B cell (primary cell): ENCODE measurements around the gene GNGT1. TPM values are rescaled to one million over a fixed set of nuclear protein-coding genes. Genes with fewer than 3 reads are reported as not detected.

ENCODE experiments used
- ATAC-seq: fragments of 200-7000 bp; cut with Tn5 transposase; one replicate; pipeline ENCODE4 v1.10.0; 2021; ENCODE audit warnings: low read depth, mild to moderate bottlenecking, moderate number of reproducible peaks, moderate library complexity
- CTCF ChIA-PET: fragments of 350-600 bp; sonication (Branson Sonifier 250); formaldehyde crosslinking; loops from one replicate; lab custom pipeline; 2021; ENCODE audit warnings: antibody characterized with exemption, inconsistent platforms; lab: Charles Lee
- POLR2A ChIA-PET: fragments of 350-600 bp; sonication (Branson Sonifier 250); formaldehyde crosslinking; loops from one replicate; lab custom pipeline; 2021; ENCODE audit warnings: antibody characterized with exemption; lab: Charles Lee
- DNase-seq: peaks from one replicate; pipeline ENCODE4 v3.0.0; 2013
- H2AFZ ChIP-seq: 2 replicates; pipeline ENCODE4 v1.6.1; 2012; ENCODE audit warnings: mild to moderate bottlenecking, low read depth, low read length; ENCODE audit not compliant: insufficient read depth, poor library complexity, severe bottlenecking
- H3K27ac ChIP-seq, 2 donors: 1 replicate in 1 of 2; 2 replicates in 1 of 2; pipeline ENCODE4 v1.5.1; 2012 to 2013; ENCODE audit warnings: low read length in 2 of 2, mild to moderate bottlenecking in 2 of 2, moderate library complexity in 1 of 2
- H3K27me3 ChIP-seq, 4 experiments: fragments of 200-600 bp in 1 of 4; sonication (generic) in 1 of 4; replicated peaks in 1 of 4; 1 replicate in 2 of 4; 2 replicates in 2 of 4; pipeline versions ENCODE4 v1.6.1 to v1.7.0; 2013 to 2016; ENCODE audit warnings: low read length in 3 of 4, mild to moderate bottlenecking in 2 of 4, mixed read lengths in 1 of 4, moderate library complexity in 1 of 4; ENCODE audit not compliant: insufficient read depth in 4 of 4, control insufficient read depth in 3 of 4; ENCODE audit errors: control extremely low read depth in 1 of 4
- H3K36me3 ChIP-seq, 2 experiments: replicated peaks in 1 of 2; 1 replicate in 1 of 2; 2 replicates in 1 of 2; pipeline versions ENCODE4 v1.6.1 to v1.7.1; 2013; ENCODE audit warnings: low read length in 1 of 2; ENCODE audit not compliant: insufficient read depth in 2 of 2, control insufficient read depth in 1 of 2; ENCODE audit errors: control extremely low read depth in 1 of 2, extremely low read depth in 1 of 2
- H3K4me1 ChIP-seq, 2 donors: fragments of 200-600 bp in 1 of 2; sonication (generic) in 1 of 2; 1 replicate in 1 of 2; 2 replicates in 1 of 2; pipeline versions ENCODE4 v1.5.1 to v1.6.1; 2013 to 2017; ENCODE audit warnings: low read length in 2 of 2; ENCODE audit not compliant: control insufficient read depth in 2 of 2, insufficient read depth in 2 of 2
- H3K4me2 ChIP-seq: replicated peaks from 2 replicates; pipeline ENCODE3; 2012; ENCODE audit warnings: mild to moderate bottlenecking, low read depth, low read length; ENCODE audit not compliant: poor library complexity, severe bottlenecking
- H3K4me3 ChIP-seq, 5 experiments: fragments of 200-600 bp in 1 of 5; sonication (generic) in 1 of 5; 1 replicate in 3 of 5; 2 replicates in 2 of 5; pipeline versions ENCODE4 v1.5.1 to v1.7.0; 2011 to 2016; ENCODE audit warnings: low read length in 4 of 5, mild to moderate bottlenecking in 4 of 5, low read depth in 2 of 5, control low read depth in 1 of 5, moderate library complexity in 1 of 5; ENCODE audit not compliant: insufficient read depth in 1 of 5; ENCODE audit errors: control extremely low read depth in 1 of 5, extremely low read depth in 1 of 5
- H3K79me2 ChIP-seq: fragments of 200-600 bp; sonication (generic); one replicate; pipeline ENCODE4 v1.6.0; 2016; ENCODE audit warnings: low read length; ENCODE audit not compliant: control insufficient read depth, insufficient read depth
- H3K9ac ChIP-seq: fragments of 200-600 bp; sonication (generic); 2 replicates; pipeline ENCODE4 v1.6.1; 2017; ENCODE audit warnings: mild to moderate bottlenecking, low read length, moderate library complexity
- H3K9me3 ChIP-seq, 3 donors: one replicate each; pipeline versions ENCODE4 v1.6.1 to v1.7.1; 2013; ENCODE audit warnings: low read length in 2 of 3; ENCODE audit not compliant: control insufficient read depth in 2 of 3, insufficient read depth in 1 of 3; ENCODE audit errors: control extremely low read depth in 1 of 3
- H4K20me1 ChIP-seq: 2 replicates; pipeline ENCODE4 v1.6.0; 2012; ENCODE audit warnings: mild to moderate bottlenecking, low read length; ENCODE audit not compliant: insufficient read depth, control insufficient read depth, poor library complexity, severe bottlenecking
- H3K27ac Mint-ChIP-seq: one replicate; pipeline ENCODE4 v1.8.0; 2021; ENCODE audit warnings: mixed read lengths
- H3K27me3 Mint-ChIP-seq: one replicate; pipeline ENCODE4 v1.8.0; 2021; ENCODE audit warnings: mixed read lengths
- H3K4me1 Mint-ChIP-seq: one replicate; pipeline ENCODE4 v1.8.0; 2021; ENCODE audit warnings: mixed read lengths
- H3K4me3 Mint-ChIP-seq: one replicate; pipeline ENCODE4 v1.8.0; 2021; ENCODE audit warnings: mixed read lengths
- H3K9me3 Mint-ChIP-seq: one replicate; pipeline ENCODE4 v1.8.0; 2022; ENCODE audit warnings: mixed read lengths; ENCODE audit not compliant: insufficient read depth
- CTCF ChIP-seq: fragments of 200-600 bp; IDR thresholded peaks from one replicate; pipeline ENCODE4 v1.8.0; 2022; ENCODE audit warnings: antibody characterized with exemption, mild to moderate bottlenecking
- EZH2 ChIP-seq: IDR thresholded peaks from 2 replicates; pipeline ENCODE4 v1.6.1; 2012; ENCODE audit warnings: borderline replicate concordance, low read depth, mild to moderate bottlenecking, moderate library complexity, low read length; ENCODE audit not compliant: insufficient read depth, poor library complexity, severe bottlenecking
- WGBS: methylation state at CpG from one replicate; pipeline ENCODE4 v1.1.5; 2013; ENCODE audit warnings: missing lambda C conversion rate; ENCODE audit not compliant: insufficient coverage; 5-methylcytosine and 5-hydroxymethylcytosine counted together
- intact Hi-C: fragments of 100-400 bp; cut with micrococcal nuclease; formaldehyde crosslinking; loops from one replicate; pipeline ENCODE4 v1.10.0; 2022
- polyA plus RNA-seq: library from polyadenylated mRNA; depleted of rRNA; stranded (reverse); fragments of >200 nt; gene quantifications from 2 replicates; pipeline ENCODE4 v1.2.3, GENCODE V29; 2012
- total RNA-seq, 2 donors: library from RNA; stranded (reverse); fragments of 120-200 nt in 1 of 2; gene quantifications; 1 replicate in 1 of 2; 2 replicates in 1 of 2; pipeline versions ENCODE4 v1.2.3 to v1.2.4, GENCODE V29; 2013 to 2022

Gene GNGT1
- total and polyA plus RNA-seq, 2 donors (not counting 1 experiment from before 2014, with no cell fraction given), result not detected

GRCh38 chr7:93943816-93944540 is 37.6 kb downstream of the GNGT1 start:
- ATAC-seq, result no peak
- Histone ChIP-seq H3K9me3 (no peaks in the 10 kb centered on the region), H3K79me2 (no peaks in the 10 kb centered on the region), H4K20me1 (no peaks in the 10 kb centered on the region), H3K4me1 (no peaks in the 10 kb centered on the region), H3K27ac (no peak overlapping the region), H2AFZ (no peak overlapping the region), H3K4me3 (no peak overlapping the region), H3K4me2 (no peak overlapping the region), H3K36me3 (no peaks in the 10 kb centered on the region), H3K27me3 (no peaks in the 10 kb centered on the region), H3K9ac (no peak overlapping the region)
- Mint-ChIP-seq H3K4me1 (peaks cover 2% of the 10 kb centered on the region), H3K9me3 (no peaks in the 10 kb centered on the region), H3K27me3 (peaks cover 2% of the 10 kb centered on the region), H3K27ac (no peak overlapping the region), H3K4me3 (no peak overlapping the region)
- ChIA-PET CTCF (no interaction called here), POLR2A (no interaction called here)
- intact Hi-C loops, result no loop called here
- 83% methylated on average over 1 of the region's 4 CpGs for WGBS
- TF ChIP-seq CTCF, result no peak
- no peak for TF ChIP-seq EZH2
- no peak for DNase-seq

GRCh38 chr7:93944673-93945072 is 38.3 kb downstream of the GNGT1 start:
- WGBS, result no CpG with 5 or more reads among the region's 1 CpG
- no peaks in the 10 kb centered on the region for H3K36me3 ChIP-seq
- Mint-ChIP-seq H3K9me3 (no peaks in the 10 kb centered on the region), H3K4me1 (peaks cover 2% of the 10 kb centered on the region), H3K4me3 (no peak overlapping the region), H3K27me3 (peaks cover 2% of the 10 kb centered on the region), H3K27ac (no peak overlapping the region)
- ChIA-PET POLR2A (no interaction called here), CTCF (no interaction called here)
- intact Hi-C loops, result no loop called here
- no peak overlapping the region for H3K4me2 ChIP-seq
- no peaks in the 10 kb centered on the region for H3K4me1 ChIP-seq
- H4K20me1 ChIP-seq, result no peaks in the 10 kb centered on the region
- no peaks in the 10 kb centered on the region for H3K27me3 ChIP-seq
- no peak overlapping the region for H3K27ac ChIP-seq
- no peak overlapping the region for H3K9ac ChIP-seq
- ATAC-seq (no peak), DNase-seq (no peak)
- no peaks in the 10 kb centered on the region for H3K79me2 ChIP-seq
- no peak overlapping the region for H3K4me3 ChIP-seq
- H3K9me3 ChIP-seq, result no peaks in the 10 kb centered on the region
- TF ChIP-seq CTCF (no peak), EZH2 (no peak)
- no peak overlapping the region for H2AFZ ChIP-seq
